ENCODE results near the gene TMC3.
A peak's percentile ranks its signal among the peaks of the same experiment; 100 is the strongest.

The TMC3 gene

DNA sequence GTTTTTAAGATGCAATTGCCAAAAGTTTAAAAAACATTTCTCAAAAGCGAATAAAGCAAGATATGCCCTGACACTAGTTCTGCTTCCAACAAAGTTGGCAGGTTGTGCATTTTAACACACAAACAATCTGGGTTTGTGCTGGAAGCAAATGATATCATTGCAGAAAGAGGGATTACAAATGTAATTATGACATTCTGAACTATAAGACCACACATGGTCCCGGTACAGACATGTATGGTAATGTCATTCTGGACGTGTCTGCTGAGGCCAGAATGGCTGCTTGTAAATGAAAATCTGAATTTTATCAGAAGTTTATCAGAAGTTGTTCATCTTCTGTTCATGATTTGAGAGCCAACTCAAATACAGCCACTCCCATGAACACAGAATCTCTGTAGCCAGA lies 10.7 kb downstream of the TMC3 start:
- H3K4me3 ChIP-seq (ENCODE audit: low read depth, low read length): no peak overlapping the region
- no peak for DNase-seq (ENCODE audit: low read depth)
- TF ChIP-seq, protein P1, sequence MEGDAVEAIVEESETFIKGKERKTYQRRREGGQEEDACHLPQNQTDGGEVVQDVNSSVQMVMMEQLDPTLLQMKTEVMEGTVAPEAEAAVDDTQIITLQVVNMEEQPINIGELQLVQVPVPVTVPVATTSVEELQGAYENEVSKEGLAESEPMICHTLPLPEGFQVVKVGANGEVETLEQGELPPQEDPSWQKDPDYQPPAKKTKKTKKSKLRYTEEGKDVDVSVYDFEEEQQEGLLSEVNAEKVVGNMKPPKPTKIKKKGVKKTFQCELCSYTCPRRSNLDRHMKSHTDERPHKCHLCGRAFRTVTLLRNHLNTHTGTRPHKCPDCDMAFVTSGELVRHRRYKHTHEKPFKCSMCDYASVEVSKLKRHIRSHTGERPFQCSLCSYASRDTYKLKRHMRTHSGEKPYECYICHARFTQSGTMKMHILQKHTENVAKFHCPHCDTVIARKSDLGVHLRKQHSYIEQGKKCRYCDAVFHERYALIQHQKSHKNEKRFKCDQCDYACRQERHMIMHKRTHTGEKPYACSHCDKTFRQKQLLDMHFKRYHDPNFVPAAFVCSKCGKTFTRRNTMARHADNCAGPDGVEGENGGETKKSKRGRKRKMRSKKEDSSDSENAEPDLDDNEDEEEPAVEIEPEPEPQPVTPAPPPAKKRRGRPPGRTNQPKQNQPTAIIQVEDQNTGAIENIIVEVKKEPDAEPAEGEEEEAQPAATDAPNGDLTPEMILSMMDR (IDR thresholded peaks at IDR 0.05; ENCODE audit: low read depth, low read length, missing control alignments): no peak

DNA sequence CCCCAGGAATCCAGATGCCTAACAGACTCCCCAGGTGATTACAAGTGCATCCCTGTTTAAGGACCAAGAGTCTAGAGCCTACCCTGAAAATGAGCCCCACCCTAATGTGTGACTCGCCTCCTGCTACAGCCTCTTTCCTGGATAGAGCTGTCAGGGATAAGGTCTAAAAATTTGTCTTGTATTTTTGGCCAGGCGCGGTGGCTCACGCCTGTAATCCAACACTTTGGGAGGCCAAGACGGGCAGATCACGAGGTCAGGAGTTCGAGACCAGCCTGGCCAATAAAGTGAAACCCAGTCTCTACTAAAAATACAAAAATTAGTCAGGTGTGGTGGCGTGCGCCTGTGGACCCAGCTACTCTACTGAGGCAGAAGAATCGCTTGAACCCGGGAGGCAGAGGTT lies 11.2 kb downstream of the TMC3 start:
- TF ChIP-seq, protein P1 (IDR thresholded peaks at IDR 0.05; ENCODE audit: low read depth, low read length, missing control alignments): no peak
- DNase-seq (ENCODE audit: low read depth): no peak
- no peak overlapping the region for H3K4me3 ChIP-seq (ENCODE audit: low read depth, low read length)

DNA sequence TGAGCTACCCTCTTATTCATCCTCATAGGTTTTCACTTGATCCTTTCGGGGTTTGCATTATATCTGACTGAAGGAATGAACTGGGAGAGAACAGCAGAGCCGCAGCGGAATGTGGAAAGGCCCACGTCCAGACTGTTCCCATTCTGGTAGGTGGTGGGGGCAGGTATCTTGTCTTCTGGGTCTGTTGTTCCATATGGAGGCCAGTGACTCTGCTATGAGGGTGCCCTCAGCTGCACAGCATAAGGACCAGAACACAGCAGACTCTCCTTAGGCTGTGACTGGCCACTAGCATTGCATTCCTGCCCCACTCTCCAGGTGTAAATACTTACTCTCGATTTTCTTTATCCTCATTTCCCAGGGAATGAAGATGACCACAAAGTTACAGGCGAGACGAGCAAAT lies 12.1 kb downstream of the TMC3 start:
- no peak overlapping the region for H3K4me3 ChIP-seq (ENCODE audit: low read depth, low read length)
- no peak for DNase-seq (ENCODE audit: low read depth)
- TF ChIP-seq, protein P1 (IDR thresholded peaks at IDR 0.05; ENCODE audit: low read depth, low read length, missing control alignments): no peak

DNA sequence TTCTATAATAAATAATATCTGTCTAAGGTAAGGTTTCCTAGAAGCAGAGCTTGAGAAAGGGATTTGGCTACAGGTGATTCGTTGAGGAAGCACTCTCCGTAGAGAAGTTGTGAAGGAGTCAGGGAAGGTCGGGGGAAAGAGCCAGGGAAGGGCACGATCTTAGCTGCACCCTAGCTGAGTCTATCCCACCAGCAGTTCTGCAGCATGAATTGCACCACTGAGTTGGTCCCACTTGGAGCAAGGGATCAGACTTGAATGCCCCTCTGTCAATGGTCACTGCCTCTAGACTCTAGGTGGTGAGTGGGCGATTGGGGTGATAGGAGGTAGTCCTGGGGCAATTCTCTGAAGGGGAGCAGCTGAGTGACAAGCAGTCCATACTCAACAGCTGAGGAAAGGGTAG lies 13.5 kb downstream of the TMC3 start:
- no peak for DNase-seq (ENCODE audit: low read depth)
- TF ChIP-seq, protein P1 (IDR thresholded peaks at IDR 0.05; ENCODE audit: low read depth, low read length, missing control alignments): no peak
- no peak overlapping the region for H3K4me3 ChIP-seq (ENCODE audit: low read depth, low read length)

DNA sequence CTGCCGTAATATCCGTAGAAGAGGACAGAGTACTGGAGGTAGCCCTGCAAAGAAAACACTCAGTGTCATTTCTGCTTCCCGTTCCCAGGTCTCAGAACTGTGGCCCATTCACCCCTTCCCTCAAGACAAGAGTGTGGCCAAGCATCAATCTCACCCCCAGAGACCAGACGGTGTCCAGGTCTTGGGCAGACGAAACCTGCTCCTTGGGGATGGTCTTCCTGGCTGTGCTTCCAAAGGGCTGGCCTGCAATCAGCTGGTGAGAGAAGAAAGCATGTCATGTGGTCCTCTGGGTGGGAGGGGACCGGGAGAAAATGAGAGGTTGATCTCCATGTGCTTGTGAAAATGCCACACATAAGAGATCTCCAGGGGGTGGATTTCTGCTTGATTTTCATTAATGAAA lies 15.8 kb downstream of the TMC3 start:
- TF ChIP-seq, protein P1 (IDR thresholded peaks at IDR 0.05; ENCODE audit: low read depth, low read length, missing control alignments): no peak

DNA sequence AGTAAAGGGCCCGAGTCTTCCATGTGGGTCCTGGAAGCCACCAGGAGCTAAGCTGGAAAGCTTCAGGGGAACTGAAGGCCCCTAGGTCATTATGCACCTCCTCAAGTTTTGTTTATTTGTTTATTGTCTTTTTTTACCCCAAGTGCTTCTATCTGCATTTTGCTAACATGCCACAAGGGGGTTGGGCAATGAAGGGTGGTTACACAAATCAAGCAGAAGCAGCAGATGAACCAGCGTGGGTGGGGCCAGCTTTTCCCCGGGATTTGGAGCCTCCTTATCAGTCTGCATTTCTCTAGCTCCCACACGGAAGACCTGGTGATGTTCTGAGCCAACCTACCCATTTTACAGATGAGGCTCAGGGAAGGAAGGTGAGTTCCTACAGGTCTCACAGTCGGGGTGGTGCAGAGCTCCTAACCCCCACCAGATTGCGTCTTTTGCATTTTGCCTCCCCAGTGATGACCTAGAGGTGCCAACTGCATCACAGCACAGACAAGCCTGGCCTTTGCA lies 16.8 kb downstream of the TMC3 start:
- TF ChIP-seq, protein P1 (IDR thresholded peaks at IDR 0.05; ENCODE audit: low read depth, low read length, missing control alignments): peak; percentile 37
- H3K4me3 ChIP-seq (ENCODE audit: low read depth, low read length): no peak overlapping the region
- no peak for DNase-seq (ENCODE audit: low read depth)

More for the DNA sequence above, 15.8 kb downstream of the TMC3 start:
- no peak for DNase-seq (ENCODE audit: low read depth)
- H3K4me3 ChIP-seq (ENCODE audit: low read depth, low read length): no peak overlapping the region

DNA sequence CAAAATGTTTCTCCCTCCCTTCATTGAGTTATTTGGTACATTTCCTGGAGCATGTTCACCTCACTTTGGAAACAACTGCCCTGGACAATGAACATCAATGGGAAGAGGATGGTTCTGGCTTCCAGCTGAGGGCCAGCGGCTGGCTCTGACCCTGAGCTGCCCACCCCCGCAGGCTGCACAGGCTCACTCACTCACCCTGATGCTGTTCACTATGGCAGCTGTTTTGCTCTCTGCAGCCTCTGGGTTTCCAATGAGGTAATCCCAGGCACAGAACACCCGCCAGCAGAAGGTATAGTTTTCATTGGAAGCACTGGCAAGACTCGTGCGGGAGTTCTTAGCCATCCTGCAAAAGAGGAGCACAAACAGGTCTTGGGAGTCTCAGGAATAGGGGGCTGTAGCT lies 17.8 kb downstream of the TMC3 start:
- H3K4me3 ChIP-seq (ENCODE audit: low read depth, low read length): no peak overlapping the region
- no peak for DNase-seq (ENCODE audit: low read depth)
- TF ChIP-seq, protein P1 (IDR thresholded peaks at IDR 0.05; ENCODE audit: low read depth, low read length, missing control alignments): no peak

Measured in GM12864 (cell line).